NCI-H128 (cell line): Measurements from ENCODE around the gene EPHB1.

Experiments
- DNase-seq: peaks from one replicate; lab custom pipeline; 2025; ENCODE audit not compliant: unreplicated experiment; lab: John Stamatoyannopoulos, UW

The EPHB1 gene

DNA sequence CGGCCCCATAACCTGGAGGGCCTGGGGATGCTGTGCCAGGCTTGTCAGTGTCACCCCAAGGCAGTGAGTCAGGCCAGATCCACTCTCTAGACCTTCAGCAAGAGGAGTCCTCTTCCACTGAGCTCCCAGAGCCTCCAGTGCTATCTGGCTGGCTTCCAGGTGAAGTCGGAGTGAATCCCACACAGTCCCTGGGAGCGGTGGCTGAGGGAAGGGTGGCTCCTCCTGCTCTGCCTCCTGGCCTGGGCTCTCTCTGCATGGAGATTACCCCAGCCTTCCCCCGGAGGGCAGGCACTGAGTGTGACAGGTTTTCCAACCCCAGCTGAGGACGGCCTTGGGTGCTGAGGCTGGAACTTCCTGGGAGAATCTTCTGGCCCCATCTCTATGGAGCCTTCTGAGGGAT lies 82.7 kb downstream of the EPHB1 start:
- DNase-seq: no peak

DNA sequence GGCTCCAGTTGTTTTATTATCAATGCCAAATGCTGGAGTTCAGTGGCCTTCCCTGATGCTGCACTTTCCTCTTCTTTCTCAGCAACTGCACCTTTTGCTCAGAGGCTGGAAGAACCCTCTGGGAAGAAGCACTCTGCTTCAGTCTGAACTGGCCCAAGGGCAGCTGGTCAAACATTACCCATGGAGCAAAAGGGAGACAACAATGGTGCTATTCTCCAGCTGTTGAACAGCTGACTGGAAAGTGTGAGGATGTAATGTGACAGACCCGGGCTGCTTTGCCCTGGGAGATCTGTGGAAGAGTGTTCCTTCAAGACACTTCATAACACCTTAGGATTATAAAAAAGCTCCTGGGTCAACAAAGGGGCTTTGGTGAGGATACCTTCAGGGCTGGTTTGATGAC lies 84.9 kb downstream of the EPHB1 start:
- no peak for DNase-seq

DNA sequence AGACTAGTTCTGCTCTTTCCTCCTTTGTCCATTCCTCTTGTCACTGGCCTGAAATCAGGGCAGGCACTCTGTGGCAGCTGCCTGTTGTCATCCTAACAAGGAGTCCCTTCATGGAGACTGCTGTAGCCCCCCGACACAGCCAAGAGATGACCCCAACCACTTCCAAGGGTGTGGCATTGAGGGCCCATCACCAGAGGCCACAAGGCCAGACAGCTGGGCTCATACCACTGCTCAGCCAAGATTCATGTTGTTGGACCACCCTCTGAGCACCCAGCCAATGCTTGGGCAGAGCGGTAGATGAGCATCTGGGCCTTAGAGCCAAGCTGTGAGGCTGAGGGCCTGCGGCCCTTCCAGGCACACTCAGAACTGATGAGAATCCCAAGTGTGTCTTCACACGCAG lies 85.4 kb downstream of the EPHB1 start:
- no peak for DNase-seq

DNA sequence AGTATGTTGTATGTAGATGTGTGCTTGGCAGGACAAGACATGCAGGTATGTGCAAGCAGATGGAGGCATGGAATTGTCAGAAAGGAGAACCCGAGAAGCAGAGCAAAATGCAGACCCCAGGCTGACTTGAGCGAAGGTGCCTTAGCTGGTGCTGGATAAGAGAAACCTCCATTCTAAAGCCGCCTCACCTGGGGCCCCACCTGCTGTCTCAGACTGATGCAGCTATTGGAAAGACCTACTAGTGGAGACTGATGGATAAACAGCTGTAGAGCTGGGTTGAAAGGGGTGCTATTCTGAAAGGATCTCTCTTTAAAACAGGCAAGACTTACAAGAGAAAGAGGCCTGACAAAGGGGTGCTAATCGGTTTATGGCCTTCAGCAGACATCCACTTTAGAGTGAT lies 86.2 kb downstream of the EPHB1 start:
- DNase-seq: no peak

DNA sequence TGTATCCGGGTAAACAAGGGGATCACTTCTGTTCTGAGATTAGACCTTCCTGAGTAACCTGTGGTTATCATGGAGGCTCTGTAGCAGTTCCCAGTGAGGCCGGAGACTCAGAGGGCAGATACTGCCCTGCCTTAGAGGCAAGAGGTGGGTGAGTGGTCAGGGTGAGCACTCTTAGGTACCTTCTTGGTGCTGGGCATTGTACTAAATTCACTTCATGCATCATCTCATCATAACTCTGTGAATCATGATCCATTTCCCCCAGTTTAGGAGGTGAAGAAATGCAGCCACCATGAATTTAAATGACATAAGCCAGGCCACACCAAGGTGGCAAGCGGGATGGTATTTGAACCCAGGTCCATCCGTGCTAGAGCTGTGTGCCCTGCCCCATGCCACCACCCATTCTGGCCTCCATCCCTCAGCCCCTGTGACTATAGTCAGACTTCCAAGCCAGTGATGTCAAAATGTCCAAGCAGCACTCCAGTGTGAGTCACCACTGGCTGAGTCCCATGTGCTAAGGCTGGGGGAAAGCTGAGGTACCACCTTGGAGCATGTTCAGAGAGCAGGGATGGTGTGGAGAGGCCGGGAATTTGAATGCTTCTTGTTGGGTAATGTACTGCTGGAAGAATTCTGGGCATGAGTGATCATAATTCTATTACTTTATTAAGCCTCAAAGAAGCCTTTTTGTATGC lies 88.8 kb downstream of the EPHB1 start:
- DNase-seq: no peak

DNA sequence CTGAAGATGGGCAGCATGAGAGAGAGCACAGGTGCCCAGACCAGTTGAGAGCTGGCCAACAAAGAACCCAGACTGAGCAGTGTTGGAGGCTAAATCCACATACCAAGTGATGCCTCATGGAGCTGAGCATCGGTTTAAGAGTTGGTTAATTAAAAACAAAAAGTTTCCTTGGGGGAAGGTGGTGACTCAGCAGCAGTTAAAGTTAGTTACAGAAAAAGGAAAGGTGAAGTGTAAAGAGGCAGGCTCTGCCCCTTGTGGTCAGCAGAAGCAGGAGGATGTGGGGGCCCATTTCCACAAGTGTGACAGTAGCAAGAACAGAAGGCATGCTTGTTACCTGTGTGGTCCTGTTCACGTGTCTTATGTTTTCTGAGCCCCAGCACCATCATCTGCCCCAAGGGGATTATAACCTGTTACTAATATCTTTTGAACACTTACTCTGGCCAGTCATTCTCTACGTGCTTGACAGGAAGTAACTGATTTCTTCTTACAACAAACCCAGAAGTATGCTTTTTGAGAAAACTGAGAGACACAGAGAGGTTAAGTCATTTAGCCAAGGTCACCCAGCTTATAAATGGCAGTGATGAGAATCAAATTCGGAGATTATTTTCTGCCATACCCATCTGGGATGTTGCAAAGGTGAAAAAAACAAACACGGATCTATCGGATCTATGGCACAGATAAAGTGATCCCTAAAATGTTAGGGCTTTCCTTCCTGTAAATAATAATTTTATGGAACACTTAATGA lies 91.0 kb downstream of the EPHB1 start:
- no peak for DNase-seq

DNA sequence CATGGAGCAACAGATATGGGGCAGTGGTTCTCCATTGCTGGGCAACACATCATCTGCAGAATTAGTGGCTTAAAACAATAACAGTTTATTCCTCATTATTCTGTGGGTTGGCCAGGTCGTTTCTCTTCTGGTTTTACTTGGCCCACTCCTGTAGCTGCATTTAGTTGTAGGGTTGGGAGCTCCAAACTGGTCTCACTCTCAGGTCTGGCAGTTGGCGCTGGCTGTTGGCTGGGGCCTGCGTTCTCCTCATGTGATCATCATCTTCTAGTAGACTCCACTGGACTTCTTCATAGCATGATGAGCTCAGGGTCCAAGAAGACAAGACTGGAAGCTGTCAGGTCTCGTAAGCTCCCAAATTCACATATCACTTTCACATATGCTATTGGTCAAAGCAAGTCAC lies 91.9 kb downstream of the EPHB1 start:
- no peak for DNase-seq

DNA sequence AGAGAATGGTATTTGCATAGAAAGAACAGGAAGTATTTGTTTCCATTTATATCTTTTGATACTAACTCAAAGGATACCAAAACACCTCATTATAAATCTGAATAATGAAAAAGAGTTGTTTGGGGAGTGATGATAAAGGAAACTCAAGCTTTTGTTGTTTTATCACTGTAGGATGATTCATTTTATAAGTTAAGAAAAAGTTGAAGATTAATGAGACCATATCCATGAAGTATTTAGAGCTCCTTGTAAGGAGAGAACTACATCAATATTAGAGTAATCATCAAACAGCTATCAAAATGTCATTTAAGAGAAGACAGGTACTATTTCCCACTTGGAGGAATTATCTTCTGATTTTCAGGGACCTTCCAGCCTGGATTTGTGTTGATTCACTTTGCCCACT lies 92.5 kb downstream of the EPHB1 start:
- no peak for DNase-seq

DNA sequence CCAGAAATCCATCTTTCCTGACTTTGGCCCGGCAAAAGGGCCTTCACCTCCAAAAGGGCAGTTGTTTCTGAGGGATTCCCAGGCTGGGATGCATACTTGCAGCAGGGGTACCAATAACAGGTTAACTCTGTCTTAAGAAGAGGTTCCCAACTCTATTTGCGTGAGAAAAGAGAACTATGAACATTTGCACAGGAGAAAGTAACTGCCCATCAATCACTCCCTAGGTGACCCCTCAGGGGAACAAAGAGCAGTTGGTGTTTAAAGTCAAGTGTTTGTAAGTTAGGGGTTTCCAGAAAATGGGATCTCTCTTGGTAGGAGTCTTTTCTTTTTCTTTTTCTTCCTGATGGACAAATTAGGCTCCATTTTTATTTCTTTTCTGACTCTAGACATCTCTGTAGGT lies 97.3 kb downstream of the EPHB1 start:
- no peak for DNase-seq

DNA sequence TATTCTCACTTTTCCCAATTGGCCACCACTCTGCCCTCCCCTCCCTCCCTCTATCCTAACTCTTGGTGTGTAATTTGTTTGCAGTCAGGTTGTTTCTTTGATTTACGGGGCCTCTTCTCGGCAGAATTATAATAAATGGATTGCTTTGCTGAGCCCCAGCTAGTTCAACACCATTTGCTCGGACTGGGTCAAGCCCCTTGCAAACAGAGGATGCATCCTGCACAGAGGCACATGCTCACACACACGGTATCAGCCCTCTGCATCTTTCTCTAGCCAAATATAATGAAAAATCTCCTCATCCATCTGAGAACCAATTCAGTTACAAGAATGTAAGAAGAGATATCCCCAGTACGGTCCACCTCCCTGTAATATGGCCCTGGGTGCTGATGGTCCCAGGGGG lies 97.7 kb downstream of the EPHB1 start:
- DNase-seq: no peak

DNA sequence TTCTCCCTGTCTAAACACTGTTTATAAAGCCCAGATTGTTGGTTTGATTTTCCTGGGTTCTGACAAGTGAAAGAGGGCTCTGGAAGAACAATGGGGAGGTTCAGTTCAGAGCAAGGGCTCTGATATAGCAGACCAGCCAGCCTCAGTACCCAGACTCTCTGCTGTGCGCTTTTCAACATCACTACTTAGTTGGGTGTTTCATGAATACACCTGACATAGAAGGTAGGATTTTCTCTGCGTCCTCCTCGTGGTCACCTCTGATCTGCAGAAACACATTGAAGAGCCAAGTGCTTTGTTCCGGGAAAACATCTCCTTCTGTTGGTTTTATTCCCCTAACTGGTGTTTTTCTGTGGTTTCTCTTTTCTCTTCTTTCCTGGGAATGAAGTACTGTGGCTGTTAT lies 99.5 kb downstream of the EPHB1 start:
- no peak for DNase-seq

DNA sequence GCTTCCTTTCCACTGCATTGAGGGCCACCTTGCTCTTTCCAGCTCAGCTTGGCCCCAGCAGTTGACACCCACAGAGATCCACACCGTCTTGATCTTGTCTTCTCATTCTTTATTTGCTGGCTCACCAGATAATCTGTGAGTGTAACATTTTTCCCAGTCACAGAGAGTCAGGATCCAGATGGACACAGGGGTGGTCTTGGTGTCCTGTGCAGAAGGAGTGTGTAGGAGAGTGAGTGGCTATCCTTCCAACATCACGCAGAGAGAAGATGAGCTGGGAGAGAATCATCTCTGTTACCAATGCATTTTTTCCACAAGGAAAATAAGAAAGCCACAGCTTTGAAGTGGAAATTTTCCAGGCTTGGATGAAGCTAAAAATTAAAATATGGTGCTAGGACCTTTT lies 100.1 kb downstream of the EPHB1 start:
- DNase-seq: no peak

DNA sequence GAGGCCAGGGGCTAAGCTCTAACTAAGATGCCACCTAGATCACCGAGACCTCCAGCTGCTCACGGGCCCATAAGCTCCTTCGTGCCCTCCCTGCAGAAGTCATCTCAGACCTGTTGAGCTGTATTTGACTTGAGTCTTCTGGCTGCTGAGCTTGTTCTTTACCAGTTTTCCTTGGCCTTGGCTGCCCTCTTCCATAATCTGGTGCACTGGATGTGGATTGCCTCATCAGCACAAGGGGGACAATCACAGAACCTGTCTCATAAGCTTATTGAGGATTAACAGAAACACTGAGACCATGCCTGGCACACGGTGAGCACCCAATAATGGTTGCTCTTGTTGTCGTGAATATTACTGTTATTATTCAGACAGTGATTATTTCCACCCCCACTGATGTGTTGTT lies 101.1 kb downstream of the EPHB1 start:
- no peak for DNase-seq

DNA sequence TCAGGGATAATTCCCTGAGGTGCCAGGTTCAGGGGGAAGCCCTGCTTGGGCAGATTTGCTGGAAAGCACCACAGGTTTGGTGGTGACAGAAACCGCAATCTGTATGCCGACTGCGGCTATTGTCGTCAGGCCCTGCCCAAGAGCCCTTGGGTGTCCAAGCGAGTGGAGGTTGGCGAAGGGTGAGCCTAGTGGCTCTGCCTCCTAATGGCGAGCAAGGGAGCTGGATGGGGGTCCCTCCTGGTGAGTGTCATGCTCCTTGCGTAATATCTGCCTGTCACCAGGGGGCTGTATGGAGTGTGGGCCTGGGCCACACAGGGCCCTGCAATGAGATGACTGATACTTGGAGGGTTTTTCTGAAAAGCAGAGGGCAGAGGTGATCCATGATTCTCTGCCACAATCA lies 101.6 kb downstream of the EPHB1 start:
- no peak for DNase-seq

DNA sequence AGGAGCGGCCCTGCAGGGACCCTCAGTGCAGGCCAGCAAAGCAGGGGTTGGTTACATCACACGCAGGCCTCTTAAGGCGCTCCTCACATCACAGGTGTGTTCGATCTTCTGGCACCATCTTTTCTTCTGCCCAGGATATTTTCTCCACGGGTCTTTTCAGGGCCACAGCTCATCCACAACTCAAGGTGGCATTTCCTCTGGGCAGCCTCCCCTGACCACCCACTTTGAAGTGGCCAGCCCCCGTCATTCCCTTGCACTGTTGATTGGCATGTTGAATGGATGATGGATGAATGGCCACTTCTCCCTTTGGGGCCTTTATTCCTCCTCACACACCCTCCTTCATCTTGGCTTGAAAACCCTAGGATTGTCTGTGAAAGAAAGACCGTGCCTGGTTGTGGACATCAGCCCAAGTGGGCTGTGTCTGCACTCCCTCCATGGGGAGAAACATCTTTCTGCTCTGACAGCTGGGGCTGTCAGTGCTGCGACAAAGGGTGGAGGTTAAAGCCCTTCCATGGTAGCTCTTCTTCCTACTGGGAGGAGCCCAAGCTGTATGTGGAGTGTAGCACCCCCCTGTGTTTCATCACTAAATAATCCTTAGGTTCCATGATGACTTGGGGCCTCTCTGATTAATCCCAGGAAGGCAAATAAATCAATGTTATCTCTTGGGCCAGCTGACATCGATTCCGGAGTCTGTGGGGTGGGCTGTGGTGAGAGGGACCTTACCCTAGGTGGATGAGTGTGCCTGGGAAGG lies 102.5 kb downstream of the EPHB1 start:
- no peak for DNase-seq

DNA sequence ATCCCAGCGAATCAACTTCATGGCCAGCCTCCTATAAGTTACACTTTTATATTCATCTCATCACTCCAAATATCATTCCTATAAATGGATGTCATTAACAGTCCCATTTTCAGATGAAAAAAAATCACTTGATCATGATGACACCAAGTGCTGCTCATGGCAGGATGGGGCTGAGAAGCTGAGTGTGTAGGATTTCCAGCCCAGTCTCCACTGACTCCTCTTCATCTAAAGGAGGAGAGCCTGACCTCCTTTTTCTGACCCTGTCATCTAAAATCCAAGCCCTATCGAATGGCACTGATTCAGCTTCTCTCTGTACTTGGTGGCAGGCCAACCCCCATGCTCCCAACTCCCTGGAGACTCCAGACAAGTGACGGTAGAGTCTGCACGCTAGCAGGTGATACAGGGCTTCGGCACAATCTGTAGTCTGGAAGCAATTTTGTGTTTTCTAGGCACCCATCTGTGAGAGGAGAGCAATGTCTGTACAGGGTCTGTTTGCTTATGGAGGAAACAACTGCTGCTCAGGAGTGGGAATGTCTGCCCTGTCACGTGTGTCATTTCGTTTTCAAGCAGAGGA lies 103.2 kb downstream of the EPHB1 start:
- DNase-seq: no peak

DNA sequence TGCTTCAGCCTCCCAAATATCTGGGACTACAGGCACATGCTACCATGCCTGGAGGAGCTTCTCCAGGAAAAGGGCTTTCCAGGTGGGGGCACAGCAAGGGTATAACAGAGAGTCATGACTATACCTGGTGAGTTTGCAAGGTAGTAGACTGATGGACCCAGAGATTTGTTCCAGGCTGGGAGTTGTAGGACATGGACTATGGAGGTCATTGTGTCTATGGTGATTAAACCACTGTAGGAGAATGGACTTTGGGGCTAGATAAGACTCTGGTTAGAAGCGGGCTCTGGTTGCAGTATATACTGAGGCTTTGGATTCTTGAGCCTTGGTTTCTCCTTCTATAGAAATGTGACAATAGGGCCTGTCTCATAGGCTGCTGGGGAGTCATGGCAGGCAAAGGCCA lies 104.7 kb downstream of the EPHB1 start:
- no peak for DNase-seq

DNA sequence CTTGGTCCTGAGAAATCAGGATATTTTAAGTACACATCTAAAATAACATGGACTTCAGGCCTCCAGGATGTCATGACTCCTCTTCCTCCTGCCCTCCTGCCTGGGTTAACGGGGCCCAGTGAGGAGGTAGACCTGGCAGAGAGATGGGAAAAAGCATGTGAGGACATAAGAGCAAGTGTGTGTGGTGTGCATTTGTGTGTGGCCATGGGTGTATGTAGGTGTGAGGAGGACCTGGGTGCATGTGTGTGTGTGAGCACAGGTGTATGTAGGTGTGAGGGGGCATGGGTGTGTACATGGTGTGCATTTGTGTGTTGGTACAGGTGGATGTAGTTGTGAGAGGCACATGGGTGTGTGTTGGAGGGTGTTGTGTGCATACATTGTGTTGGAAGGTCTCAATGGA lies 105.4 kb downstream of the EPHB1 start:
- DNase-seq: no peak

DNA sequence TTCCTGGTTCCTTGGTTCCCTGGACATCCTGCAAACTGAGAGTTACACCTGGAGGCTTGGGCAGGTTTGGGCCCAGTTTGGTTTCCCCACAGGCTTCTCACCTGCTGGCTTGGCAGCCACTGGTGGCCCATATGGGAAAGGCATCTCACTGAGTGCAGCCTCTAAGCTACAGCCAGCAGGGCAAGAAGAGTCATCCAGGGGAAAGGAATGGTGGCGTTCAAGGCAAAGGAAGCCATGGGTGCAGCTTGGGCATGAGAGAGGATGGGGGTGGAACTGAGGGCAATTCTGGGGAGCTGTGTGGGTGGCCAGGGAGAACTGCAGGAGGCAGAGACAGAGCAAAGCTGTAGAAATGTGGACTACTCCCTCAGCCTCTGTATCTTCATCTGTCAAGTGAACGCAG lies 106.4 kb downstream of the EPHB1 start:
- no peak for DNase-seq

DNA sequence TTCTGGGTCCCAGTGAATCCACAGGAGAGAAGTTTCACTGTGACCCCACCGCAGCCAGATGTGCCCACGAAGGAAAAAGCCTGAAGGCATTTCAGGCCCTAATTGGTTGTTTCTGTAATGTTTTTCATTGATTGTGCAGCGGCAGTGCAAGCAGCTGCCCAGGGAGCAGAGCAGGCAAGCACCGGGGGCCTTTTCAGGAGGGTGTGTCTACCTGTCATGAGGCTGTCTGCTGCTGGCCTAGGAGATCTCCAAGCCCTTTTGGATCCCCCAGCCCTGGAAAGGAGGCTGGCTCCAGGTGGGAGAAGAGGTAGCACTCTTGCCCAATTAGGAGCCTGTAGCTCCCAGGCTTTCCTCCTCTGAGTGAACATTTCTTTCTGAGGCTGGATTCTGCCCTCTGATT lies 108.8 kb downstream of the EPHB1 start:
- DNase-seq: no peak

DNA sequence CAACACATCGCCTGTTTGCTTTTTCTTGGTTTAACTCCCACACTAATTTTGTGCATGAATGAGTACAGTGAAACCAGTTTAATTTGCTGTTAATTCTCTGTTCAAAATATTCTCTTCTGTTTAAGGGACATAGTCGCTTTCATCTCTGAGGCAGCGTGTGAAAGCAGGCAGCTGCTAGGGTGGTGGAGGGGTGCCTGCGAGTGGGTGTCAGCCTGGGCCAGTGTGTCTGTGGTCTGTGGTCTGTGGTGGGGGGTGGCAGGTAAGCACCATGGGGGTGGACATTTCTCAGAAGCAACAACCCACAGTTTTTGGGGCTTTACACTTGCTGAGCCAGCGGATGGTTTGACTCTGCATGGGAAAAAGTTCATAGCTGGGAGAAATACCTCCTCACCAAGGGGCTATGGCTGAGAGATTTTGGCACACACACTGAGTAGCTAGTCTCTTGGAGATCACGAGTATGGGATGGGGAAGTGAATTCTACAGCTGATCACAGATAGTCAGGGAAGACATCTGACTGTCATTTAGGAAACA lies 109.2 kb downstream of the EPHB1 start:
- no peak for DNase-seq
